CD14-positive monocyte (primary cell): ENCODE data around the gene ATOSA. TPM values are rescaled to one million over a fixed set of nuclear protein-coding genes. Genes with fewer than 3 reads are reported as not detected.

Experiments
- DNase-seq, 3 donors: peaks; one replicate each; pipeline ENCODE4 v3.0.0-alpha.2; 2011 to 2022
- H2AFZ ChIP-seq: 2 replicates; pipeline ENCODE4 v1.6.0; 2012; ENCODE audit warnings: mild to moderate bottlenecking, low read depth, low read length, inconsistent platforms; ENCODE audit not compliant: insufficient read depth, poor library complexity, severe bottlenecking
- H3K27ac ChIP-seq, 2 donors: 1 replicate in 1 of 2; 2 replicates in 1 of 2; pipeline ENCODE4 v1.5.1; 2012 to 2013; ENCODE audit warnings: low read length in 2 of 2, control low read depth in 1 of 2, inconsistent platforms in 1 of 2, low read depth in 1 of 2, mild to moderate bottlenecking in 1 of 2
- H3K27me3 ChIP-seq, 2 donors: one replicate each; pipeline versions ENCODE4 v1.6.0 to v1.6.1; 2011 to 2013; ENCODE audit warnings: low read length in 2 of 2; ENCODE audit not compliant: control insufficient read depth in 2 of 2, insufficient read depth in 2 of 2
- H3K36me3 ChIP-seq, 2 donors: replicated peaks in 1 of 2; 1 replicate in 1 of 2; 2 replicates in 1 of 2; pipeline versions ENCODE4 v1.5.1 to v1.6.1; 2012 to 2013; ENCODE audit warnings: low read length in 2 of 2, control low read depth in 1 of 2, inconsistent platforms in 1 of 2, mild to moderate bottlenecking in 1 of 2; ENCODE audit not compliant: insufficient read depth in 2 of 2, control insufficient read depth in 1 of 2
- H3K4me1 ChIP-seq, 2 donors: 1 replicate in 1 of 2; 2 replicates in 1 of 2; pipeline versions ENCODE4 v1.5.1 to v1.6.1; 2012 to 2013; ENCODE audit warnings: low read length in 2 of 2, control low read depth in 1 of 2, inconsistent platforms in 1 of 2, mild to moderate bottlenecking in 1 of 2, moderate library complexity in 1 of 2; ENCODE audit not compliant: insufficient read depth in 2 of 2, control insufficient read depth in 1 of 2
- H3K4me2 ChIP-seq: replicated peaks from 2 replicates; pipeline ENCODE3; 2012; ENCODE audit warnings: low read length, moderate library complexity, mild to moderate bottlenecking; ENCODE audit not compliant: poor library complexity, severe bottlenecking; ENCODE audit errors: extremely low read depth
- H3K4me3 ChIP-seq, 3 experiments: fragments of 200-600 bp in 1 of 3; sonication (generic) in 1 of 3; replicated peaks in 1 of 3; 1 replicate in 2 of 3; 2 replicates in 1 of 3; pipeline ENCODE4 v1.5.1; 2011 to 2013; ENCODE audit warnings: low read length in 3 of 3, mild to moderate bottlenecking in 3 of 3, control low read depth in 2 of 3, low read depth in 2 of 3, inconsistent platforms in 1 of 3, moderate library complexity in 1 of 3
- H3K79me2 ChIP-seq: 2 replicates; pipeline ENCODE4 v1.6.0; 2012; ENCODE audit warnings: mild to moderate bottlenecking, control low read depth, inconsistent platforms, low read length, moderate library complexity; ENCODE audit not compliant: insufficient read depth
- H3K9ac ChIP-seq: 2 replicates; pipeline ENCODE4 v1.6.0; 2017; ENCODE audit warnings: low read length, mild to moderate bottlenecking; ENCODE audit not compliant: insufficient read depth, poor library complexity, severe bottlenecking
- H3K9me3 ChIP-seq, 2 donors: replicated peaks in 1 of 2; 1 replicate in 1 of 2; 2 replicates in 1 of 2; pipeline versions ENCODE4 v1.5.1 to v1.6.1; 2012 to 2013; ENCODE audit warnings: low read length in 2 of 2, control low read depth in 1 of 2; ENCODE audit not compliant: control insufficient read depth in 1 of 2, insufficient read depth in 1 of 2
- H4K20me1 ChIP-seq: 2 replicates; pipeline ENCODE4 v1.6.0; 2012; ENCODE audit warnings: mild to moderate bottlenecking, low read length, control low read depth, moderate library complexity; ENCODE audit not compliant: insufficient read depth
- H3K27ac Mint-ChIP-seq, 7 donors: one replicate each; pipeline ENCODE4 v1.8.0; 2020; ENCODE audit warnings: mild to moderate bottlenecking in 7 of 7, mixed read lengths in 7 of 7, moderate library complexity in 6 of 7, inconsistent platforms in 2 of 7
- H3K27me3 Mint-ChIP-seq, 3 donors: one replicate each; pipeline ENCODE4 v1.8.0; 2021 to 2022; ENCODE audit warnings: low read depth in 3 of 3, mild to moderate bottlenecking in 3 of 3, mixed read lengths in 3 of 3, moderate library complexity in 3 of 3, inconsistent platforms in 1 of 3
- H3K36me3 Mint-ChIP-seq, 2 donors: one replicate each; pipeline ENCODE4 v1.8.0; 2020; ENCODE audit warnings: mixed read lengths in 2 of 2, inconsistent platforms in 1 of 2, mild to moderate bottlenecking in 1 of 2
- H3K4me1 Mint-ChIP-seq: one replicate; pipeline ENCODE4 v1.8.0; 2020; ENCODE audit warnings: mild to moderate bottlenecking, mixed read lengths
- H3K4me3 Mint-ChIP-seq, 2 donors: one replicate each; pipeline ENCODE4 v1.8.0; 2020; ENCODE audit warnings: mild to moderate bottlenecking in 2 of 2, mixed read lengths in 2 of 2, moderate library complexity in 1 of 2
- H3K9me3 Mint-ChIP-seq, 7 donors: one replicate each; pipeline ENCODE4 v1.8.0; 2020 to 2022; ENCODE audit warnings: mixed read lengths in 7 of 7, mild to moderate bottlenecking in 6 of 7, moderate library complexity in 6 of 7, inconsistent platforms in 2 of 7
- WGBS: methylation state at CpG from one replicate; pipeline ENCODE4 v1.1.5; 2013; ENCODE audit warnings: missing lambda C conversion rate; ENCODE audit not compliant: insufficient coverage; 5-methylcytosine and 5-hydroxymethylcytosine counted together
- intact Hi-C, 2 donors: fragments of 100-400 bp; cut with micrococcal nuclease; formaldehyde crosslinking; loops; one replicate each; pipeline versions ENCODE4 v1.15.0 to v1.15.1; 2023
- polyA plus RNA-seq, 3 donors: library from polyadenylated mRNA; depleted of rRNA in 1 of 3; unstranded in 2 of 3; stranded (reverse) in 1 of 3; fragments of 300-500 nt in 2 of 3; fragments of >200 nt in 1 of 3; fragmentation: Illumina TruSeq in 2 of 3; gene quantifications; 1 replicate in 2 of 3; 2 replicates in 1 of 3; pipeline ENCODE4 v1.2.3, GENCODE V29; 2012 to 2021
- TF ChIP-seq, protein P1 (sequence below): fragments of 200-600 bp; IDR thresholded peaks from one replicate; pipeline ENCODE4 v1.8.0; 2022; ENCODE audit warnings: antibody characterized with exemption, mild to moderate bottlenecking

Gene ATOSA
- polyA plus RNA-seq, 3 donors = 2.1 to 15.9 (median 3.5) TPM

DNA sequence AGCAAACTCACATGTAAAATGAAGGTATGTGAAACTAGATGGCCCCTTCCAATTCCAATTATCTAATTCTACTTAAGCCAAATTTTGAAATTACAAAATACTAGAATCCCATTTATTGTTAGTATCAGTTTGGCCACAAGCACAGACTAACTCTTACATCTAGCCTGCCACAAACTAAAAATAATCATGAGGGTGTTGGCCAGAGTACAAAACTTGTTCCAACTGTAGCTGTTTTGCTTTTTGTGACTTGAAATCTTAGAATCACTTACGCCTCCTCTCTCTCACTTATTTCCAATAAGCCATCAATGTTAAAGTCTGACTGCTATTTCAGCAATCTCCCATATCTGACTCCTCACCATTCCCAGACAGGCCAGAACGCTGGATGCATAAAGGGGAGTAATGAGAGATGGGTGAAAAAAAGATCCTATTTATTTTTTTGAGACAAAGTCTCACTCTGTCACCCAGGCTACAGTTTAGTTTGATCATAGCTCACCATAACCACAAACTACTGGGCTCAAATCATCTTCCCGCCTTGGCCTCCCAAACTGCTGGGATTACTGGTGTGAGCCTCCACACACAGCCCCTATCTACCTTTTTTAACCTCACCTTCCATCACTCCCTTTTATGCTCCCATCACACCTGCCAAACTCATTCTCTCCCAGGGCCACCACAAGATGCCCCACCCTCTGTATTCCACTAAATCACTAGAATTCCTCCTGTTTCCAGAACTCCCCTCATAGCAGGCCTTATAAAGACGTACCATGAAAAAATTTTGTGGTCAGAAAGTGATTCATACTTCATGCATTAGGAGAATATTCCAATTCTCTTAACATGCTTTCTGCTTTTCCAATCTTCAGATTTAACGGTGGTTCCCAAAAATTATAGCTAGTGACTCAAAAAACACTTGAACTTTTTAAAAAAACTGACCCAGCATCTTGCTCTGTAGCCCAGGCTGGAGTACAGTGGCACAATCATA lies 36.5 kb downstream of the ATOSA start:
- intact Hi-C loops = no loop called here
- Mint-ChIP-seq H3K4me1 (no peaks in the 10 kb centered on the region), H3K4me3 (no peak overlapping the region), H3K36me3 (peaks cover 22 to 29% of the 10 kb centered on the region in 2 donors), H3K27ac (no peak overlapping the region), H3K9me3 (no peaks in the 10 kb centered on the region), H3K27me3 (no peaks in the 10 kb centered on the region)
- no peak overlapping the region for H3K4me3 ChIP-seq
- no peak overlapping the region for H3K4me2 ChIP-seq
- peaks cover 0 to 31% of the 10 kb centered on the region in 2 donors for H3K36me3 ChIP-seq
- H3K27ac ChIP-seq = no peak overlapping the region
- no peaks in the 10 kb centered on the region for H3K79me2 ChIP-seq
- no peak for DNase-seq
- no peaks in the 10 kb centered on the region for H3K27me3 ChIP-seq
- H3K9me3 ChIP-seq = no peaks in the 10 kb centered on the region
- TF ChIP-seq, protein P1, sequence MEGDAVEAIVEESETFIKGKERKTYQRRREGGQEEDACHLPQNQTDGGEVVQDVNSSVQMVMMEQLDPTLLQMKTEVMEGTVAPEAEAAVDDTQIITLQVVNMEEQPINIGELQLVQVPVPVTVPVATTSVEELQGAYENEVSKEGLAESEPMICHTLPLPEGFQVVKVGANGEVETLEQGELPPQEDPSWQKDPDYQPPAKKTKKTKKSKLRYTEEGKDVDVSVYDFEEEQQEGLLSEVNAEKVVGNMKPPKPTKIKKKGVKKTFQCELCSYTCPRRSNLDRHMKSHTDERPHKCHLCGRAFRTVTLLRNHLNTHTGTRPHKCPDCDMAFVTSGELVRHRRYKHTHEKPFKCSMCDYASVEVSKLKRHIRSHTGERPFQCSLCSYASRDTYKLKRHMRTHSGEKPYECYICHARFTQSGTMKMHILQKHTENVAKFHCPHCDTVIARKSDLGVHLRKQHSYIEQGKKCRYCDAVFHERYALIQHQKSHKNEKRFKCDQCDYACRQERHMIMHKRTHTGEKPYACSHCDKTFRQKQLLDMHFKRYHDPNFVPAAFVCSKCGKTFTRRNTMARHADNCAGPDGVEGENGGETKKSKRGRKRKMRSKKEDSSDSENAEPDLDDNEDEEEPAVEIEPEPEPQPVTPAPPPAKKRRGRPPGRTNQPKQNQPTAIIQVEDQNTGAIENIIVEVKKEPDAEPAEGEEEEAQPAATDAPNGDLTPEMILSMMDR = no peak
- no peak overlapping the region for H2AFZ ChIP-seq
- H4K20me1 ChIP-seq = no peaks in the 10 kb centered on the region
- no peak overlapping the region for H3K9ac ChIP-seq
- WGBS = 100% methylated on average over 1 of the region's 5 CpGs
- H3K4me1 ChIP-seq = no peaks in the 10 kb centered on the region

DNA sequence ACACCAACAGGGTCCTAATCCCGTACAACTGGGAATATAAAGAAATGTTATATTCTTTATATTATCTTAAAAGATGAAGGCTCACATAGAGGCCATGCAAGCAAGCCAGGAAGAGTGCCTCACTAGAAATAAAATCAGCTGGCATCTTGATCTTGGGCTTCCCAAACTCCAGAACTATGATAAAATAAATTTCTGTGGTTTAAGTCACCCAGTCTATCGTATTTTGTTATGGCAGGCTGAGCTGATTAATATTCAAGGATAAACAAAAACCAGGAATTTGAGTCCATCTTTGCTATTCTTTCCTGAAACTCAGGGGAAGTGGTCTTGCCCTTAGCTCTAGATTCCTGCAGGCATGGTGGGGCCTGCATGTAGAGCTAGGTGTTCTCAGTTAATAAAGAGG lies 42.7 kb downstream of the ATOSA start:
- no peaks in the 10 kb centered on the region for H3K79me2 ChIP-seq
- no peak overlapping the region for H3K9ac ChIP-seq
- intact Hi-C loops = no loop called here
- H3K27me3 ChIP-seq = no peaks in the 10 kb centered on the region
- Mint-ChIP-seq H3K4me3 (no peak overlapping the region), H3K4me1 (no peaks in the 10 kb centered on the region), H3K27ac (no peak overlapping the region), H3K36me3 (peaks cover 28 to 36% of the 10 kb centered on the region in 2 donors), H3K9me3 (peaks cover 0 to 4% (median 0%) of the 10 kb centered on the region in 7 donors), H3K27me3 (peaks cover 0 to 3% (median 0%) of the 10 kb centered on the region in 3 donors)
- H3K4me2 ChIP-seq = no peak overlapping the region
- no peak overlapping the region for H3K4me3 ChIP-seq
- 100% methylated on average over 1 of the region's 2 CpGs for WGBS
- H3K27ac ChIP-seq = no peak overlapping the region
- no peaks in the 10 kb centered on the region for H3K4me1 ChIP-seq
- no peaks in the 10 kb centered on the region for H4K20me1 ChIP-seq
- TF ChIP-seq, protein P1 = no peak
- no peak for DNase-seq
- H3K36me3 ChIP-seq = peaks cover 3 to 26% of the 10 kb centered on the region in 2 donors
- H2AFZ ChIP-seq = no peak overlapping the region
- H3K9me3 ChIP-seq = no peaks in the 10 kb centered on the region
